RCC 7860 (cell line): Measurements from ENCODE around the gene SEC11C.
"Not testable (repeated sequence)": the region's sequence is repeated elsewhere in the genome, so short reads cannot be mapped to it uniquely, and the experiment has no call there.

Source experiments
- DNase-seq: peaks from one replicate; pipeline ENCODE4 v3.0.0-alpha.2; 2015; ENCODE audit warnings: low spot score
- FAIRE-seq: peaks from 2 replicates; lab custom pipeline; 2012; peaks lifted over from hg19 to GRCh38; lab: Jason Lieb, UNC

The SEC11C gene

GRCh38 chr18:59139615-59140301 lies at the start of gene SEC11C:
Gene SEC11C, plus strand, starts transcription at chr18:59139884. Its CDS starts 65 bp downstream, at chr18:59139949.
- peak; percentile 86 for DNase-seq
- peak; percentile 31 for FAIRE-seq

GRCh38 chr18:59090966-59091603 lies 48.6 kb upstream of the SEC11C start:
- DNase-seq (no peak), FAIRE-seq (no peak)

GRCh38 chr18:59093668-59094067 lies 46.0 kb upstream of the SEC11C start:
- DNase-seq (no peak), FAIRE-seq (no peak)

- no peak for FAIRE-seq
- DNase-seq = no peak
Measured at GRCh38 chr18:59094569-59094968, 45.1 kb upstream of the SEC11C start.

GRCh38 chr18:59096098-59096789 lies 43.4 kb upstream of the SEC11C start:
- DNase-seq (no peak), FAIRE-seq (no peak)

GRCh38 chr18:59101830-59102414 lies 37.8 kb upstream of the SEC11C start:
- no peak for FAIRE-seq
- DNase-seq = no peak

- DNase-seq (no peak), FAIRE-seq (no peak)
Measured at GRCh38 chr18:59109375-59109774, 30.3 kb upstream of the SEC11C start.

- DNase-seq (peak; percentile 11), FAIRE-seq (no peak)
Measured at GRCh38 chr18:59114160-59114559, 25.5 kb upstream of the SEC11C start.

GRCh38 chr18:59123588-59124369 lies 15.9 kb upstream of the SEC11C start:
- DNase-seq (peak; percentile 76), FAIRE-seq (peak; percentile 78)

- no peak for DNase-seq
- FAIRE-seq = no peak
Measured at GRCh38 chr18:59124370-59124704, 15.3 kb upstream of the SEC11C start.

GRCh38 chr18:59127047-59127446 lies 12.6 kb upstream of the SEC11C start:
- FAIRE-seq = no peak
- no peak for DNase-seq

- FAIRE-seq (no peak), DNase-seq (no peak)
Measured at GRCh38 chr18:59129951-59130703, 9.6 kb upstream of the SEC11C start.

GRCh38 chr18:59132810-59133465 lies 6.7 kb upstream of the SEC11C start:
- DNase-seq (no peak), FAIRE-seq (no peak)

GRCh38 chr18:59139291-59139614 lies 431 bp upstream of the SEC11C start:
- DNase-seq (peak; percentile 78), FAIRE-seq (peak; percentile 31)

GRCh38 chr18:59140302-59140885 lies 710 bp downstream of the SEC11C start:
- DNase-seq (no peak), FAIRE-seq (no peak)

GRCh38 chr18:59141294-59142068 lies 1.8 kb downstream of the SEC11C start:
- FAIRE-seq (no peak), DNase-seq (no peak)

GRCh38 chr18:59142274-59142673 lies 2.6 kb downstream of the SEC11C start:
- DNase-seq = no peak
- FAIRE-seq = no peak

GRCh38 chr18:59142800-59143416 lies 3.2 kb downstream of the SEC11C start:
- FAIRE-seq, DNase-seq: not testable (repeated sequence)
